ENCODE results near the gene DUSP18.

- no peak for TF ChIP-seq CREBL2 (CRISPR knock-in tag; IDR thresholded peaks at IDR 0.05; ENCODE audit: borderline replicate concordance)
- no peak for TF ChIP-seq ZNF207 (IDR thresholded peaks at IDR 0.05; ENCODE audit: borderline replicate concordance)
- TF ChIP-seq CCDC6 (CRISPR knock-in tag; IDR thresholded peaks at IDR 0.05): no peak
- TF ChIP-seq JUN (CRISPR knock-in tag; IDR thresholded peaks at IDR 0.05): no peak
- TF ChIP-seq IRF1 (CRISPR knock-in tag; IDR thresholded peaks at IDR 0.05; ENCODE audit: low read depth): no peak
- no peak for TF ChIP-seq TCF7L2 (IDR thresholded peaks at IDR 0.05; ENCODE audit: low read depth, low read length)
Observed at GRCh38 chr22:30695351-30695851, 27.7 kb upstream of the DUSP18 start.
